Neural progenitor cell (in vitro differentiated cells): ENCODE results near the gene MUSTN1. TPM values are rescaled to one million over a fixed set of nuclear protein-coding genes. Genes with fewer than 3 reads are reported as not detected.

ENCODE experiments used
- DNase-seq: peaks from one replicate; pipeline ENCODE4 v3.0.0-alpha.2; 2016; ENCODE audit warnings: low spot score
- H2AFZ ChIP-seq: fragments of 200-600 bp; sonication (generic); replicated peaks from 2 replicates; pipeline ENCODE4 v1.6.1; 2016; ENCODE audit warnings: antibody characterized with exemption
- H3F3A ChIP-seq: fragments of 200-600 bp; sonication (generic); 2 replicates; pipeline ENCODE4 v1.6.1; 2016; ENCODE audit warnings: antibody characterized with exemption, low read depth
- H3K27ac ChIP-seq: fragments of 200-600 bp; sonication (generic); 2 replicates; pipeline ENCODE4 v1.5.1; 2016; ENCODE audit warnings: mild to moderate bottlenecking
- H3K27me3 ChIP-seq: fragments of 200-600 bp; sonication (generic); 2 replicates; pipeline ENCODE4 v1.6.1; 2016; ENCODE audit warnings: mild to moderate bottlenecking, moderate library complexity
- H3K36me3 ChIP-seq: fragments of 200-600 bp; sonication (generic); 2 replicates; pipeline ENCODE4 v1.5.1; 2016
- H3K4me1 ChIP-seq: fragments of 200-600 bp; sonication (generic); 2 replicates; pipeline ENCODE4 v1.6.1; 2016; ENCODE audit warnings: mixed run types
- H3K4me2 ChIP-seq: fragments of 200-600 bp; sonication (generic); 2 replicates; pipeline ENCODE4 v1.6.1; 2016
- H3K4me3 ChIP-seq: fragments of 200-600 bp; sonication (generic); 2 replicates; pipeline ENCODE4 v1.5.1; 2016
- H3K79me2 ChIP-seq: fragments of 200-600 bp; sonication (generic); 2 replicates; pipeline ENCODE4 v1.6.1; 2016; ENCODE audit warnings: low read depth
- H3K9ac ChIP-seq: fragments of 200-600 bp; sonication (generic); 2 replicates; pipeline ENCODE4 v1.6.1; 2016
- H3K9me3 ChIP-seq: fragments of 200-600 bp; sonication (generic); 2 replicates; pipeline ENCODE4 v1.5.1; 2016; ENCODE audit warnings: low read depth
- H4K20me1 ChIP-seq: fragments of 200-600 bp; sonication (generic); 2 replicates; pipeline ENCODE4 v1.6.1; 2016; ENCODE audit warnings: low read depth
- H3K27ac Mint-ChIP-seq: 3 replicates; pipeline ENCODE4 v1.8.0; 2021; ENCODE audit warnings: mixed read lengths
- H3K27me3 Mint-ChIP-seq: 2 replicates; pipeline ENCODE4 v1.8.0; 2022; ENCODE audit warnings: low read depth, mild to moderate bottlenecking, inconsistent platforms, moderate library complexity, mixed read lengths; ENCODE audit not compliant: insufficient read depth
- H3K36me3 Mint-ChIP-seq: 3 replicates; pipeline ENCODE4 v1.8.0; 2021; ENCODE audit warnings: mixed read lengths
- H3K4me1 Mint-ChIP-seq: 3 replicates; pipeline ENCODE4 v1.8.0; 2021; ENCODE audit warnings: mixed read lengths
- H3K4me3 Mint-ChIP-seq: 3 replicates; pipeline ENCODE4 v1.8.0; 2021; ENCODE audit warnings: mild to moderate bottlenecking, moderate library complexity, mixed read lengths
- H3K9me3 Mint-ChIP-seq: 3 replicates; pipeline ENCODE4 v1.8.0; 2020; ENCODE audit warnings: mixed read lengths
- CTCF ChIP-seq: fragments of 200-600 bp; sonication (generic); IDR thresholded peaks from 2 replicates; pipeline ENCODE4 v1.5.1; 2017; ENCODE audit warnings: antibody characterized with exemption, mild to moderate bottlenecking
- EZH2 ChIP-seq: fragments of 200-600 bp; sonication (generic); IDR thresholded peaks from 2 replicates; pipeline ENCODE4 v1.6.1; 2017; ENCODE audit warnings: antibody characterized with exemption, mild to moderate bottlenecking, moderate library complexity
- EZH2phosphoT487 ChIP-seq: fragments of 200-600 bp; sonication (generic); IDR thresholded peaks from 2 replicates; pipeline ENCODE4 v1.6.1; 2017; ENCODE audit warnings: antibody characterized with exemption
- total RNA-seq: library from RNA; depleted of rRNA; stranded (reverse); fragments of >200 nt; gene quantifications from 2 replicates; pipeline ENCODE4 v1.2.3, GENCODE V29; 2015; ENCODE audit warnings: low replicate concordance

Gene MUSTN1
- total RNA-seq, 1 donor from 2014 or later, result 2.0 TPM

DNA sequence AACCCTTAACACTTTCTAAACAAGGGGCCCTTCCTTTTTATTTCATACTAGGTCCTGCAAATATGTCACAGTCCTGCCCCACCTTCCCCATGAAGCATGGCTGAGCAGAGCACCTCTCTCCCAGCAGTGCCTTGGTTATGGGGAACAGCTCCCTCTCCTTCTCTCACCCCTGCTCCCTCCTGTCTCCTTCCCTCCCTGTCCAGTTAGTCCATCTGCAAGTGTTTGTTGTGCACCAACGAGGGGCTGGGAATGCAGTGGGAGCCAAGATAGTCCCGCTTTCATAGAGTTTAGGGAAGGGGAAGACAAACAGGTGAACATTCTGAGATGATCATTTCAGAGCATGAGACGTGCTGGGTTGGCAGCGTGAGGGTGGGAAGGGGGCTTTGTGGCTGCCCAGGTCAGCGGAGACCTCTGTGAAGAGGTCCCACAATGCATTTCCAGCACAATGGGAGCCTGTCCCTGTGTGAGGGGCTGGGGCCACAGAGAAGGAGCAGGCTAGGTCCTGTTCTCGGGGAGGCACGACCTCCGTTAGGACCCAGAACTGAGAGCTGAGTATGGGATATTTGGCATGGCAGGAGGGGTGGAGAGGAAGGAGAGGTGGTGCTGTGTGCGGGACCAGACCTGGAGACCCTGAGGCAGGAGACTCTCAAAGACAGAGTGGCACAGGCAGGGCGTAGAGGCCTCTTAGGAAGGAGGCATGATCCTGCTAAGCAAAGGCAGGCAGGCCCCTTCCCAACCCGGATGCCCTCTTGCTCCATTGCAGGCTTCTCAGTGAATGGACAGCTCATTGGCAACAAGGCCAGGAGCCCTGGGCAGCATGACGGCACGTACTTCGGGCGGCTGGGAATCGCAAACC is 45.7 kb downstream of the MUSTN1 start:
- Mint-ChIP-seq H3K36me3 (no peaks in the 10 kb centered on the region), H3K27me3 (peaks cover 2% of the 10 kb centered on the region), H3K27ac (peak overlapping the region; percentile 8), H3K4me1 (peaks cover 17% of the 10 kb centered on the region), H3K9me3 (no peaks in the 10 kb centered on the region), H3K4me3 (no peak overlapping the region)
- Histone ChIP-seq H3K79me2 (no peaks in the 10 kb centered on the region), H2AFZ (no peak overlapping the region), H3K9ac (no peak overlapping the region), H3K27me3 (no peaks in the 10 kb centered on the region), H3K4me2 (no peak overlapping the region), H3K4me1 (no peaks in the 10 kb centered on the region), H3K4me3 (no peak overlapping the region), H3K9me3 (no peaks in the 10 kb centered on the region), H3K27ac (no peak overlapping the region), H3F3A (no peaks in the 10 kb centered on the region), H4K20me1 (no peaks in the 10 kb centered on the region), H3K36me3 (no peaks in the 10 kb centered on the region)
- no peak for DNase-seq
- TF ChIP-seq EZH2 (no peak), CTCF (no peak), EZH2phosphoT487 (no peak)

DNA sequence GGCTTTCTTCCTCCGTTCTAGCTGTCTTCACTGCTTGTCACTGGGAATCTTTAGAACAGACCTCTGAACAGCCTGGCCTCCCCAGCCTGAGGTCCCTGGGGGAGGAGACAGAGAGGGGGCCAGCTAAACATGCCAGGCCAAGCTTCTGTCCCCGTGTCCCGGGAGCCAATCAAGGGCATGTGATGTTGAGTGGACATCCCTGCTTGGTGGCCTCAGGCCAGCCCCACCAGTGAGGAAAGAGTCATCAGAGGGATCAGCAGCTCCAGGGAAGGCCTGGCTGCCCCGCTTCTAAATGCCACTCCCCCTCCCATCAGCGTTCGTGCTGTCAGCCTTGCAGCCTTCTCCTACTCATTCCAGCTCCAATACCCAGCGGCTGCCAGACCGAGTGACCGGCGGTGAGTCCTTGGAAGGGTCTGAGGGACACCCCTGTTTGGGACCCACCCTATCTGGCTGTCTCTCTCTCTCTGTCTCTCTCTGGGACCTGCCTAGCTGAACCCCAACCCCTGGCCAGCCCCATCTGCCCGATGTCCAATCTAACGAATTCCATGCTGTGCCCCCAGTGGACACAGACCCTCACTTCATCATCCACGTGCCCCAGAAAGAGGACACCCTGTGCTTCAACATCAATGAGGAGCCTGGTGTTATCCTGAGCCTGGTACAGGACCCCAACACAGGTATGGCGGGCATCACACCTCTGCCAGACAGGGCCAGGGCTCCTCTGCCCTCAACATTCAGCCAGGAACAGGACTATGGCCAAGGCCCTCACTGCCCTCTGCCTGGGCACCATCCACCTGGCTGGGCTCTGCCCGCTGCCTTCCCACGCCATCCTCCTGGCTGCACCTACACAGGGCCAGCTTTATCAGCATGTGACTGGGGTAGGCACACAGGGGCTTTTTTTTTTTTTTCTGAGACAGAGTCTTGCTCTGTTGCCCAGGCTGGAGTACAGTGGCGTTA is 46.9 kb downstream of the MUSTN1 start:
- H3K27me3 Mint-ChIP-seq, result peaks cover 6% of the 10 kb centered on the region
- Histone ChIP-seq H3K79me2 (no peaks in the 10 kb centered on the region), H4K20me1 (no peaks in the 10 kb centered on the region), H3K27ac (no peak overlapping the region), H3K4me1 (no peaks in the 10 kb centered on the region), H3K4me2 (no peak overlapping the region), H3F3A (no peaks in the 10 kb centered on the region), H3K9me3 (no peaks in the 10 kb centered on the region), H3K27me3 (no peaks in the 10 kb centered on the region), H3K9ac (no peak overlapping the region), H3K36me3 (no peaks in the 10 kb centered on the region), H3K4me3 (no peak overlapping the region), H2AFZ (no peak overlapping the region)
- H3K4me3 Mint-ChIP-seq, result no peak overlapping the region
- DNase-seq, result no peak
- no peaks in the 10 kb centered on the region for H3K9me3 Mint-ChIP-seq
- peaks cover 13% of the 10 kb centered on the region for H3K4me1 Mint-ChIP-seq
- TF ChIP-seq EZH2phosphoT487 (no peak), CTCF (no peak), EZH2 (no peak)
- H3K27ac Mint-ChIP-seq, result peak overlapping the region; percentile 33
- H3K36me3 Mint-ChIP-seq, result no peaks in the 10 kb centered on the region

GRCh38 chr3:52787246-52787645 is 47.6 kb downstream of the MUSTN1 start:
- H3K4me1 Mint-ChIP-seq, result peaks cover 10% of the 10 kb centered on the region
- DNase-seq, result no peak
- Histone ChIP-seq H3K4me1 (no peaks in the 10 kb centered on the region), H4K20me1 (no peaks in the 10 kb centered on the region), H3K27me3 (no peaks in the 10 kb centered on the region), H2AFZ (no peak overlapping the region), H3K9ac (no peak overlapping the region), H3K27ac (no peak overlapping the region), H3K4me3 (no peak overlapping the region), H3K79me2 (no peaks in the 10 kb centered on the region), H3K9me3 (no peaks in the 10 kb centered on the region), H3F3A (no peaks in the 10 kb centered on the region), H3K36me3 (no peaks in the 10 kb centered on the region), H3K4me2 (no peak overlapping the region)
- TF ChIP-seq EZH2 (no peak), CTCF (no peak), EZH2phosphoT487 (no peak)
- peaks cover 6% of the 10 kb centered on the region for H3K27me3 Mint-ChIP-seq
- H3K4me3 Mint-ChIP-seq, result no peak overlapping the region
- H3K9me3 Mint-ChIP-seq, result no peaks in the 10 kb centered on the region
- H3K36me3 Mint-ChIP-seq, result no peaks in the 10 kb centered on the region
- H3K27ac Mint-ChIP-seq, result peak overlapping the region; percentile 33
